Measurements from ENCODE around the gene SV2A.
"Not testable (repeated sequence)": the region's sequence is repeated elsewhere in the genome, so short reads cannot be mapped to it uniquely, and the experiment has no call there.

The SV2A gene

DNA sequence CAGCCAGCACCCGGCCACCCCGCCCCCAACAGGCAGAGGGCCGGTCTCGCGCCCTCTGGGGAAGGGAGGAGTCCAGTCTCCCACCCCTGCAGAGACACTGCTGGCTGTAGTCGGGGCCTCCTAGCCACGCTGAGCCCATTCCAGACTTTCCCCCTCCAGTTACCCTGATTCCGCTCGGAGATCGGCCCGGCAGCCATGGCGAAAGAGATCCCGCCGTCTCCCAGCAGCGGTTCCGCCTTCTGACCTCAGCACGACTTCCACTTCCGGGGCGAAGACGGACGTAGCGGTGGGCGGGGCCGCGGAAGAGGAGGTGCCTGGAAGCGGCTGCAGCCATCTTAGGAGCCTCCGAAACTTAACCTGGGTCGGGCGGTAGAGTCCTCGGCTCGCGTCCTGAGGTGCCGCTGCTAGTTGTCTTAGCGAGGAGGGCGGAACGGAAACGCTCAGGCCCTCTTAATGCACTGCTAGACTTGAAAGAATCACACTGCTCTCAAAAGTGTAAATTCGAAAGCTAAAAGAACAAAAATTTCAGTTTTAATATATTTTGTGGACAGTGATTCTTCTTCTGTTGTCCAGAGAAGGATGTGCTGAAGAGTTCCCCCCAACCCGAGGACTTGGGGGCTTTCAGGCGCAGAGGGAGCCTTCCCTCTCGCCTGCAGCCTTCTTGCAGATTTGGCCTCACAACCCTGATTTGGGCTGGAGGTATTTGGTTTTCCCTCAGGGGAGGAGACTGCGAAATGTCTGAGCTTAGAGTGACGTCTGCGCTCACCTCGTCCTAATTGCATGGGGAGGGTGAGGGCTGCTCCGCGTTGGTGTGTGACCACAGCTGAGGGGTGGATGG, 10.1 kb upstream of the SV2A start, which contains the start of gene SF3B4:
TSS of gene SF3B4 (minus strand) at position 241 of the 838 bp plus-strand sequence. CDS start at position 197, 44 bp downstream.
- DNase-seq (ENCODE audit: low spot score), result peak; percentile 95

DNA sequence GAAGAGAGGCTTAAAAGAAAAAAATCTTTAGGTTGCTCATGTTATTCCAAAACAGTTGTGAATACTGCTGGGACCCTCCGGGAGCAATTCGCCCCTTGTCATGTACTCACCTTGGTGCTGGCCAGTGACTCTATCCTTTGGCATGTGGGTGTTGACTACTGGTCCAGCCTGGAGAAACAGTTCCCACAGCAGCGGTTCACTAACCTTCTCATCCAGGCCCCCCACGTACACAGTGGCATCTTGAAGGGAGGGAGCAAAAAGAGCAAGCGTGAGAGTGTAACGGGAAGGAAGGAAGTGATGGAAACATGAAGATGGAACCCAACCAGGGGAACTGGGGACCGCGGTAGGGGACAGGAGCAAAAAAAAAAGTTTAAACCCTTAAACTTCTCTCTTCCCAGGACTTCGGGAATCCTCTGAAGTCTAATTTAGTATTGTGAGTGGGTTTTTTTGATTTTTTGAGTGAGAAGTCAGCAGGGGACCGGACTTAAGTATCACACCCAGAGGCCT, 9.5 kb upstream of the SV2A start:
- DNase-seq (ENCODE audit: low spot score), result no peak

GRCh38 chr1:149926296-149926695, 8.7 kb upstream of the SV2A start:
- no peak for DNase-seq (ENCODE audit: low spot score)

DNA sequence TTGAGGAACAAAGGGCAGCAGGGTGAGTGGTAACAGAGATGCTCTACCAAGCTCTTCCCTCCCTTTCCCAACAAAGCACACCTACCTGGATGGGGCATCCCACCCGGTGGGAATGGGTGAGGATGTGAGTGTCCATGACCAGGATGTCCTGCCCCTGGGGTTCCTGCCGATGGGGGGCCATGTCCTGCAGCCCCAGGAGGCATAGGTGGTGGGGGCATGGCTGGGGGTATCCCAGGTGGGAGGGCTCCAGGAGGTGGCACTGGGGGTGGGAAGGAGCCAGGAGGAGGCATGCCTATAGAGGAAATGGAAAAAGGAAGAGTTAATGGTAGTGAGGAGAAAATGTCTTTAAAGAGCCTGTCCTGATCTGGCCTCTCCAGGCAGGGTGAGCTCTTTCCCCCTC, 8.1 kb upstream of the SV2A start:
- DNase-seq (ENCODE audit: low spot score), result no peak

- no peak for DNase-seq (ENCODE audit: low spot score)
Measured at GRCh38 chr1:149925345-149925744, 7.7 kb upstream of the SV2A start.

- peak; percentile 66 for DNase-seq (ENCODE audit: low spot score)
Measured at GRCh38 chr1:149923626-149924025, 6.0 kb upstream of the SV2A start.

DNA sequence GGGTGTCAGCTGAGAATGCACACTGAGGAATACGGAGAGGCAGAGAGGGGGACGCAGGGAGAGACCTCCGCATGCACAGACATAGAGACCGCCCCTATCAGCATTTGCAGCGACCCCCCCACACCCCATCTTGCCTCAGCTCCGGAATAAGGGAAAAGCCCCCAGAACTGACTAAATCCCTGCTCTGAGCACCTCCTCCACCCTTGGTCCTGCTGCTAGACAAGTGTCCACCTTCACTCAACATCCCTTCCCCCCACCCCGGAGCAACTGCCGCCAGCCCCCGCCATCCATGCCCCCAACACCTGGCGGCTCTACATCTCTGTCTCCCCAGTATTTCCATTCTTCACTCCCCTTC, 769 bp downstream of the SV2A start:
- DNase-seq (ENCODE audit: low spot score), result no peak

GRCh38 chr1:149916193-149916897, 1.3 kb downstream of the SV2A start:
- no peak for DNase-seq (ENCODE audit: low spot score)

- DNase-seq (ENCODE audit: low spot score), result no peak
Measured at GRCh38 chr1:149915429-149916192, 2.0 kb downstream of the SV2A start.

- DNase-seq (ENCODE audit: low spot score), result no peak
Measured at GRCh38 chr1:149914545-149914944, 3.1 kb downstream of the SV2A start.

DNA sequence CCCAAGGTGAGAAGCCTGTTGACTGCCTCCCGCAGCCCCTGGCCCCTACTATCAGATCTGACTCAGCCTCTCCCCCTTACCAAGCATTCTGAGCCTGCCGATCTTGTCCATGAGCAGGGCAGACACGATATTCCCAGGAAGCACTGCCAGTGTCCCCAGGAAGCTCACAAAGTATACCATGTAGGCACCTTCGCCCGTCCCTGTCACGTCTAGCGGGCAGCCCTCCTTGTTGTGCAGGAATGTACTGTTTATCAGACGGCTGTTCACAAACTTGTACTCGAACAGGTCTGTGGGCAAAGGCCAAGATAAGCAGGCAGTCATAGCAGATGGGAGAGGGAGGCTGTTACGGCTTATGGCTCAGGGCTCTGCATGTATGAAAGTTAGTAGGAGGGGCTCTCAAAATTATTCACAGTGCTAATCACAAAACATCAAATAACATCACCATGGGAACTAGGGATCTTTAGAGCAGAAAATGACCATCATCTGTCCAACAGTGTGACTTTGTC, 11.0 kb downstream of the SV2A start:
- no peak for DNase-seq (ENCODE audit: low spot score)

GRCh38 chr1:149903836-149904491, 13.7 kb downstream of the SV2A start:
- DNase-seq (ENCODE audit: low spot score), result no peak

- peak; percentile 83 for DNase-seq (ENCODE audit: low spot score)
Measured at GRCh38 chr1:149899460-149900284, 18.0 kb downstream of the SV2A start, which contains the start of gene BOLA1. Gene BOLA1, plus strand, starts transcription at chr1:149899568. Its CDS starts 492 bp downstream, at chr1:149900060.

DNA sequence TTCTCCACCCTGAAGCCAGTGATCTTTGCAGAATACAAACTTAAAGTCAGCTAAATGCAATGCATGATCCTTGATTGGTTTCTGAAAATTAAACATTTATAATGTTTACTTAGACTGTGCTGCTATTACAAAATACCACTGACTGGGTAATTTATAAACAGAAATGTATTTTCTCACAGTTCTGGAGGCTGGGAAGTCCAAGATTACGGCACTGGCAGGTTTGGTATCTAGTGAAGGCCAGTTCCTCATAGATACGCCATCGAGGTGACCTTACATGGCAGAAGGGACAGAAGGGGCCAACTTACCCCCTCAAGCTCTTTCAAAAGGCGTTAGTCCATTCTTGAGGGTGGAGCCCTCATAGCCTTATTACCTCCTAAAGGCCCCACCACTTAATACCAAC, 21.1 kb downstream of the SV2A start:
- no peak for DNase-seq (ENCODE audit: low spot score)

DNA sequence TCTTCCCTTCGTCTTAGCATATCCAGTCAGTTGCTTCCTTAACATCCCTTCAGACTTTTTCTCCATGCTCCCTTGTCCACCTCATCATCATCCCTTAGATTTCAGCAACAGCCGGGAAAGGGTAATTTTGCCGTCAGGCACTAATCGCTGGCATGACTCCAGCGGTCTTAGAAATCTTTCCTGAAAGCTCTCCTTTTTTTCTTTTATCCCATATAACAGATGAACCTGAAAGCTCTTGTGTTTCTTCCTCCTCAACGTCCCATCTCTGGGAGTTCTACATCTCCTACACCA, 28.7 kb downstream of the SV2A start:
- no peak for DNase-seq (ENCODE audit: low spot score)

GRCh38 chr1:149888247-149888998, 29.2 kb downstream of the SV2A start:
- peak; percentile 94 for DNase-seq (ENCODE audit: low spot score)

GRCh38 chr1:149887456-149888246, 30.0 kb downstream of the SV2A start:
- DNase-seq (ENCODE audit: low spot score), result peak; percentile 96

DNA sequence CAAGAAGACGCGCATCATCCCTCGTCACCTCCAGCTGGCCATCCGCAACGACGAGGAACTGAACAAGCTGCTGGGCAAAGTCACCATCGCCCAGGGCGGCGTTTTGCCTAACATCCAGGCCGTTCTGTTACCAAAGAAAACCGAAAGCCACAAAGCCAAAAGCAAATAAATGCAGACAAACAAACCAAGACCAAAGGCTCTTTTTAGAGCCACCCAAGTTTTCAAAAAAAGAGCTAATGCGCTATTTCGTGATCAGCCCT, 30.5 kb downstream of the SV2A start:
- not testable (repeated sequence) for DNase-seq (ENCODE audit: low spot score)

- peak; percentile 98 for DNase-seq (ENCODE audit: low spot score)
Measured at GRCh38 chr1:149886396-149887195, 31.0 kb downstream of the SV2A start.
